SK-MEL-5 (cell line): ENCODE measurements around the gene CPD. TPM values are rescaled to one million over a fixed set of nuclear protein-coding genes. Genes with fewer than 3 reads are reported as not detected.

ENCODE experiments used
- DNase-seq: peaks from one replicate; pipeline ENCODE4 v3.0.0-alpha.2; 2016; ENCODE audit warnings: low read depth, low spot score
- in situ Hi-C: cut with HindIII; loops from 2 replicates; pipeline ENCODE4 v1.10.0; 2016; ENCODE audit warnings: low sequenced_read_pairs, high pct_unique_total_duplicates, low pct_unique_long_range_greater_than_20kb
- total RNA-seq: library from RNA; depleted of rRNA; stranded (reverse); fragments of >200 nt; shearing (Covaris generic); gene quantifications from 2 replicates; pipeline ENCODE4 v1.2.3, GENCODE V29; 2014

Gene CPD
- total RNA-seq, 1 experiment from 2014 or later = 41.9 TPM

- no peak for DNase-seq
- in situ Hi-C loops = no loop called here
Observed at GRCh38 chr17:30378241-30378824, 394 bp upstream of the CPD start.

- no peak for DNase-seq
- in situ Hi-C loops = no loop called here
Observed at GRCh38 chr17:30379303-30379902, 676 bp downstream of the CPD start.

- DNase-seq = no peak
- in situ Hi-C loops = no loop called here
Observed at GRCh38 chr17:30379903-30380381, 1.2 kb downstream of the CPD start.

- in situ Hi-C loops = no loop called here
- DNase-seq = no peak
Observed at GRCh38 chr17:30380643-30381339, 2.1 kb downstream of the CPD start.

- no peak for DNase-seq
- in situ Hi-C loops = no loop called here
Observed at GRCh38 chr17:30381340-30381659, 2.6 kb downstream of the CPD start.

- DNase-seq = no peak
- in situ Hi-C loops = no loop called here
Observed at GRCh38 chr17:30382345-30382744, 3.6 kb downstream of the CPD start.

- no peak for DNase-seq
- in situ Hi-C loops = no loop called here
Observed at GRCh38 chr17:30388321-30389179, 9.8 kb downstream of the CPD start.

- in situ Hi-C loops = no loop called here
- no peak for DNase-seq
Observed at GRCh38 chr17:30389756-30390300, 11.1 kb downstream of the CPD start.

- in situ Hi-C loops = no loop called here
- DNase-seq = no peak
Observed at GRCh38 chr17:30391534-30391933, 12.8 kb downstream of the CPD start.

GRCh38 chr17:30393491-30393890 is 14.8 kb downstream of the CPD start:
- no peak for DNase-seq
- in situ Hi-C loops = no loop called here

- DNase-seq = no peak
- in situ Hi-C loops = no loop called here
Observed at GRCh38 chr17:30393911-30394867, 15.5 kb downstream of the CPD start.

GRCh38 chr17:30395398-30396022 is 16.8 kb downstream of the CPD start:
- in situ Hi-C loops = no loop called here
- DNase-seq = no peak

GRCh38 chr17:30396129-30396528 is 17.4 kb downstream of the CPD start:
- no peak for DNase-seq
- in situ Hi-C loops = no loop called here

- no peak for DNase-seq
- in situ Hi-C loops = no loop called here
Observed at GRCh38 chr17:30396612-30397011, 17.9 kb downstream of the CPD start.

GRCh38 chr17:30398328-30399041 is 19.8 kb downstream of the CPD start:
- in situ Hi-C loops = no loop called here
- no peak for DNase-seq

- no peak for DNase-seq
- in situ Hi-C loops = no loop called here
Observed at GRCh38 chr17:30401097-30401496, 22.4 kb downstream of the CPD start.
